ENCODE data around the gene PPP2R3A. TPM values are rescaled to one million over a fixed set of nuclear protein-coding genes. Genes with fewer than 3 reads are reported as not detected.
"Not testable (repeated sequence)": the region's sequence is repeated elsewhere in the genome, so short reads cannot be mapped to it uniquely, and the experiment has no call there.

The PPP2R3A gene
- total RNA-seq, 2 donors from 2014 or later: 9.0 to 25.9 TPM

- intact Hi-C loops (cut with DNase I): no loop called here
- H3K4me1 ChIP-seq (replicated peaks): no peaks in the 10 kb centered on the region
- no peaks in the 10 kb centered on the region for H3K27me3 ChIP-seq (replicated peaks; ENCODE audit: insufficient read depth)
- no peaks in the 10 kb centered on the region for H3K9me3 ChIP-seq
- TF ChIP-seq POLR2A (IDR thresholded peaks at IDR 0.05): no peak
- no peak for TF ChIP-seq CTCF (IDR thresholded peaks at IDR 0.05)
- no peak for TF ChIP-seq POLR2AphosphoS5 (IDR thresholded peaks at IDR 0.05)
- no peak overlapping the region for H3K27ac ChIP-seq
- WGBS: 71% methylated on average over 7 of the region's 7 CpGs
- DNase-seq (ENCODE audit: low spot score): no peak
- H3K4me3 ChIP-seq: no peak overlapping the region
- H3K36me3 ChIP-seq: no peaks in the 10 kb centered on the region
Measured at GRCh38 chr3:136135039-136135802, 169.7 kb downstream of the PPP2R3A start.

GRCh38 chr3:136136454-136136853 is 170.9 kb downstream of the PPP2R3A start:
- Histone ChIP-seq H3K4me1 (replicated peaks) (no peaks in the 10 kb centered on the region), H3K36me3 (no peaks in the 10 kb centered on the region), H3K9me3 (no peaks in the 10 kb centered on the region), H3K27me3 (replicated peaks; ENCODE audit: insufficient read depth) (no peaks in the 10 kb centered on the region), H3K4me3 (no peak overlapping the region), H3K27ac (no peak overlapping the region)
- 55% methylated on average over 2 of the region's 2 CpGs for WGBS
- intact Hi-C loops (cut with DNase I): no loop called here
- TF ChIP-seq CTCF (IDR thresholded peaks at IDR 0.05) (no peak), POLR2A (IDR thresholded peaks at IDR 0.05) (no peak), POLR2AphosphoS5 (IDR thresholded peaks at IDR 0.05) (no peak)
- DNase-seq (ENCODE audit: low spot score): no peak

- Histone ChIP-seq H3K9me3 (no peaks in the 10 kb centered on the region), H3K4me3 (no peak overlapping the region), H3K36me3 (no peaks in the 10 kb centered on the region), H3K27me3 (replicated peaks; ENCODE audit: insufficient read depth) (no peaks in the 10 kb centered on the region), H3K4me1 (replicated peaks) (no peaks in the 10 kb centered on the region), H3K27ac (no peak overlapping the region)
- DNase-seq (ENCODE audit: low spot score): no peak
- TF ChIP-seq POLR2A (IDR thresholded peaks at IDR 0.05) (no peak), POLR2AphosphoS5 (IDR thresholded peaks at IDR 0.05) (no peak), CTCF (IDR thresholded peaks at IDR 0.05) (no peak)
- intact Hi-C loops (cut with DNase I): no loop called here
Measured at GRCh38 chr3:136141291-136141785, 175.8 kb downstream of the PPP2R3A start.

- Histone ChIP-seq H3K9me3 (no peaks in the 10 kb centered on the region), H3K27ac (no peak overlapping the region), H3K27me3 (replicated peaks; ENCODE audit: insufficient read depth) (no peaks in the 10 kb centered on the region), H3K4me1 (replicated peaks) (no peaks in the 10 kb centered on the region), H3K36me3 (no peaks in the 10 kb centered on the region), H3K4me3 (no peak overlapping the region)
- 87% methylated on average over 4 of the region's 4 CpGs for WGBS
- no peak for TF ChIP-seq CTCF (IDR thresholded peaks at IDR 0.05)
- no peak for TF ChIP-seq POLR2A (IDR thresholded peaks at IDR 0.05)
- no peak for TF ChIP-seq POLR2AphosphoS5 (IDR thresholded peaks at IDR 0.05)
- DNase-seq (ENCODE audit: low spot score): no peak
- intact Hi-C loops (cut with DNase I): no loop called here
Measured at GRCh38 chr3:136141891-136142290, 176.4 kb downstream of the PPP2R3A start.

- intact Hi-C loops (cut with DNase I): no loop called here
- no peak overlapping the region for H3K27ac ChIP-seq
- H3K27me3 ChIP-seq (replicated peaks; ENCODE audit: insufficient read depth): no peaks in the 10 kb centered on the region
- DNase-seq (ENCODE audit: low spot score): no peak
- H3K9me3 ChIP-seq: no peaks in the 10 kb centered on the region
- H3K36me3 ChIP-seq: no peaks in the 10 kb centered on the region
- no peaks in the 10 kb centered on the region for H3K4me1 ChIP-seq (replicated peaks)
- no peak for TF ChIP-seq POLR2AphosphoS5 (IDR thresholded peaks at IDR 0.05)
- no peak for TF ChIP-seq CTCF (IDR thresholded peaks at IDR 0.05)
- TF ChIP-seq POLR2A (IDR thresholded peaks at IDR 0.05): no peak
- 37% methylated on average over 3 of the region's 3 CpGs for WGBS
- H3K4me3 ChIP-seq: no peak overlapping the region
Measured at GRCh38 chr3:136142592-136142991, 177.1 kb downstream of the PPP2R3A start.

- 98% methylated on average over 4 of the region's 4 CpGs for WGBS
- H3K27me3 ChIP-seq (replicated peaks; ENCODE audit: insufficient read depth); H3K9me3 ChIP-seq; H3K4me3 ChIP-seq; H3K4me1 ChIP-seq (replicated peaks); H3K36me3 ChIP-seq; H3K27ac ChIP-seq; intact Hi-C loops (cut with DNase I); DNase-seq (ENCODE audit: low spot score): not testable (repeated sequence)
Measured at GRCh38 chr3:136144397-136144796, 178.9 kb downstream of the PPP2R3A start.

Data from prostate gland (tissue), 2 donors.